Dendritic cell treated with granulocyte-macrophage colony-stimulating factor and Interleukin-4, amounts not matched to agents 40 ng/mL and 50 ng/mL, for 4 days (primary cell): ENCODE data around the gene ZNF423.
"Not testable (repeated sequence)": the region's sequence is repeated elsewhere in the genome, so short reads cannot be mapped to it uniquely, and the experiment has no call there.

Experiments
- H3K27ac Mint-ChIP-seq: one replicate; pipeline ENCODE4 v1.8.0; 2022; ENCODE audit warnings: mild to moderate bottlenecking, mixed read lengths
- H3K27me3 Mint-ChIP-seq: one replicate; pipeline ENCODE4 v1.8.0; 2022; ENCODE audit warnings: mild to moderate bottlenecking, mixed read lengths
- H3K36me3 Mint-ChIP-seq: one replicate; pipeline ENCODE4 v1.8.0; 2022; ENCODE audit warnings: low read depth, mixed read lengths
- H3K4me1 Mint-ChIP-seq: one replicate; pipeline ENCODE4 v1.8.0; 2022; ENCODE audit warnings: low read depth, mixed read lengths
- H3K4me3 Mint-ChIP-seq: one replicate; pipeline ENCODE4 v1.8.0; 2022; ENCODE audit warnings: mild to moderate bottlenecking, moderate library complexity, mixed read lengths
- H3K9me3 Mint-ChIP-seq: one replicate; pipeline ENCODE4 v1.8.0; 2022; ENCODE audit warnings: mixed read lengths
- intact Hi-C: fragments of 100-400 bp; cut with micrococcal nuclease; formaldehyde crosslinking; loops from one replicate; pipeline ENCODE4 v1.15.0; 2022

Gene ZNF423

GRCh38 chr16:49690778-49691177, 165.1 kb downstream of the ZNF423 start:
- no peak overlapping the region for H3K27ac Mint-ChIP-seq
- intact Hi-C loops: no loop called here
- H3K4me1 Mint-ChIP-seq: no peaks in the 10 kb centered on the region
- H3K9me3 Mint-ChIP-seq: no peaks in the 10 kb centered on the region
- peaks cover 19% of the 10 kb centered on the region for H3K27me3 Mint-ChIP-seq
- no peaks in the 10 kb centered on the region for H3K36me3 Mint-ChIP-seq
- H3K4me3 Mint-ChIP-seq: no peak overlapping the region

GRCh38 chr16:49688036-49688697, 167.7 kb downstream of the ZNF423 start:
- intact Hi-C loops: no loop called here
- Mint-ChIP-seq H3K27me3 (peaks cover 17% of the 10 kb centered on the region), H3K36me3 (no peaks in the 10 kb centered on the region), H3K4me1 (no peaks in the 10 kb centered on the region), H3K4me3 (no peak overlapping the region), H3K9me3 (no peaks in the 10 kb centered on the region), H3K27ac (no peak overlapping the region)

GRCh38 chr16:49687476-49688002, 168.4 kb downstream of the ZNF423 start:
- Mint-ChIP-seq H3K4me1 (no peaks in the 10 kb centered on the region), H3K9me3 (no peaks in the 10 kb centered on the region), H3K4me3 (no peak overlapping the region), H3K27ac (no peak overlapping the region), H3K36me3 (no peaks in the 10 kb centered on the region), H3K27me3 (peaks cover 17% of the 10 kb centered on the region)
- intact Hi-C loops: no loop called here

GRCh38 chr16:49684696-49685095, 171.2 kb downstream of the ZNF423 start:
- H3K27ac Mint-ChIP-seq: no peak overlapping the region
- intact Hi-C loops: no loop called here
- H3K9me3 Mint-ChIP-seq: no peaks in the 10 kb centered on the region
- no peaks in the 10 kb centered on the region for H3K4me1 Mint-ChIP-seq
- no peak overlapping the region for H3K4me3 Mint-ChIP-seq
- H3K27me3 Mint-ChIP-seq: peaks cover 17% of the 10 kb centered on the region
- H3K36me3 Mint-ChIP-seq: no peaks in the 10 kb centered on the region

GRCh38 chr16:49682577-49683165, 173.2 kb downstream of the ZNF423 start:
- H3K27ac Mint-ChIP-seq: no peak overlapping the region
- no peaks in the 10 kb centered on the region for H3K36me3 Mint-ChIP-seq
- H3K27me3 Mint-ChIP-seq: peaks cover 8% of the 10 kb centered on the region
- intact Hi-C loops: no loop called here
- no peaks in the 10 kb centered on the region for H3K9me3 Mint-ChIP-seq
- H3K4me3 Mint-ChIP-seq: no peak overlapping the region
- H3K4me1 Mint-ChIP-seq: no peaks in the 10 kb centered on the region

- H3K9me3 Mint-ChIP-seq: no peaks in the 10 kb centered on the region
- H3K27ac Mint-ChIP-seq: no peak overlapping the region
- no peak overlapping the region for H3K4me3 Mint-ChIP-seq
- intact Hi-C loops: no loop called here
- H3K36me3 Mint-ChIP-seq: no peaks in the 10 kb centered on the region
- H3K27me3 Mint-ChIP-seq: no peaks in the 10 kb centered on the region
- H3K4me1 Mint-ChIP-seq: no peaks in the 10 kb centered on the region
These were observed 174.6 kb downstream of the ZNF423 start for GRCh38 chr16:49681217-49681883.

GRCh38 chr16:49679095-49679494, 176.8 kb downstream of the ZNF423 start:
- Mint-ChIP-seq H3K27ac (no peak overlapping the region), H3K36me3 (no peaks in the 10 kb centered on the region), H3K27me3 (no peaks in the 10 kb centered on the region), H3K4me1 (no peaks in the 10 kb centered on the region), H3K4me3 (no peak overlapping the region), H3K9me3 (no peaks in the 10 kb centered on the region)
- intact Hi-C loops: no loop called here

GRCh38 chr16:49677661-49678060, 178.3 kb downstream of the ZNF423 start:
- intact Hi-C loops, H3K9me3 Mint-ChIP-seq, H3K27ac Mint-ChIP-seq, H3K27me3 Mint-ChIP-seq, H3K4me1 Mint-ChIP-seq, H3K4me3 Mint-ChIP-seq, H3K36me3 Mint-ChIP-seq: not testable (repeated sequence)

- Mint-ChIP-seq H3K4me3 (no peak overlapping the region), H3K9me3 (no peaks in the 10 kb centered on the region), H3K27ac (no peak overlapping the region), H3K27me3 (no peaks in the 10 kb centered on the region), H3K4me1 (no peaks in the 10 kb centered on the region), H3K36me3 (no peaks in the 10 kb centered on the region)
- intact Hi-C loops: no loop called here
These were observed 180.5 kb downstream of the ZNF423 start for GRCh38 chr16:49675413-49675812.

- Mint-ChIP-seq H3K27ac (no peak overlapping the region), H3K9me3 (no peaks in the 10 kb centered on the region), H3K4me3 (no peak overlapping the region), H3K4me1 (no peaks in the 10 kb centered on the region), H3K36me3 (no peaks in the 10 kb centered on the region), H3K27me3 (no peaks in the 10 kb centered on the region)
- intact Hi-C loops: no loop called here
These were observed 180.9 kb downstream of the ZNF423 start for GRCh38 chr16:49674990-49675389.

- Mint-ChIP-seq H3K4me1 (no peaks in the 10 kb centered on the region), H3K27me3 (no peaks in the 10 kb centered on the region), H3K4me3 (no peak overlapping the region), H3K27ac (no peak overlapping the region), H3K9me3 (no peaks in the 10 kb centered on the region), H3K36me3 (no peaks in the 10 kb centered on the region)
- intact Hi-C loops: no loop called here
These were observed 181.5 kb downstream of the ZNF423 start for GRCh38 chr16:49674351-49674851.

- H3K4me3 Mint-ChIP-seq: no peak overlapping the region
- intact Hi-C loops: no loop called here
- no peak overlapping the region for H3K27ac Mint-ChIP-seq
- H3K9me3 Mint-ChIP-seq: no peaks in the 10 kb centered on the region
- no peaks in the 10 kb centered on the region for H3K36me3 Mint-ChIP-seq
- no peaks in the 10 kb centered on the region for H3K27me3 Mint-ChIP-seq
- H3K4me1 Mint-ChIP-seq: no peaks in the 10 kb centered on the region
These were observed 182.5 kb downstream of the ZNF423 start for GRCh38 chr16:49673442-49673841.

GRCh38 chr16:49672753-49673152, 183.2 kb downstream of the ZNF423 start:
- Mint-ChIP-seq H3K27me3 (no peaks in the 10 kb centered on the region), H3K4me1 (no peaks in the 10 kb centered on the region), H3K4me3 (no peak overlapping the region), H3K9me3 (no peaks in the 10 kb centered on the region), H3K27ac (no peak overlapping the region), H3K36me3 (no peaks in the 10 kb centered on the region)
- intact Hi-C loops: no loop called here

GRCh38 chr16:49671333-49671732, 184.6 kb downstream of the ZNF423 start:
- H3K9me3 Mint-ChIP-seq: no peaks in the 10 kb centered on the region
- H3K4me1 Mint-ChIP-seq: no peaks in the 10 kb centered on the region
- H3K4me3 Mint-ChIP-seq: no peak overlapping the region
- intact Hi-C loops: no loop called here
- no peaks in the 10 kb centered on the region for H3K27me3 Mint-ChIP-seq
- H3K36me3 Mint-ChIP-seq: no peaks in the 10 kb centered on the region
- H3K27ac Mint-ChIP-seq: no peak overlapping the region
